Testis (tissue), 3 donors: Measurements from ENCODE around the gene CD40LG. TPM values are rescaled to one million over a fixed set of nuclear protein-coding genes. Genes with fewer than 3 reads are reported as not detected.

Source experiments
- DNase-seq: peaks from one replicate; pipeline ENCODE4 v3.0.0-alpha.2; 2019
- H3K27ac ChIP-seq, 2 donors: fragments of 200-600 bp; sonication (generic); one replicate each; pipeline ENCODE4 v1.5.1; 2019
- H3K27me3 ChIP-seq: fragments of 200-600 bp; sonication (generic); one replicate; pipeline ENCODE4 v1.5.1; 2019
- H3K36me3 ChIP-seq: fragments of 200-600 bp; sonication (generic); one replicate; pipeline ENCODE4 v1.5.1; 2017; ENCODE audit warnings: low read depth; ENCODE audit errors: missing control alignments
- H3K4me1 ChIP-seq: fragments of 200-600 bp; sonication (generic); one replicate; pipeline ENCODE4 v1.5.1; 2019
- H3K4me3 ChIP-seq, 2 donors: fragments of 200-600 bp; sonication (generic); one replicate each; pipeline ENCODE4 v1.5.1; 2017 to 2019
- H3K9me3 ChIP-seq: fragments of 200-600 bp; sonication (generic); one replicate; pipeline ENCODE4 v1.5.1; 2017
- POLR2A ChIP-seq: fragments of 450-650 bp; IDR thresholded peaks from one replicate; pipeline ENCODE4 v1.6.1; 2017; ENCODE audit warnings: antibody characterized with exemption, mild to moderate bottlenecking, moderate library complexity
- WGBS, 2 donors: methylation state at CpG; one replicate each; pipeline ENCODE4 v1.1.5; 2018; 5-methylcytosine and 5-hydroxymethylcytosine counted together
- intact Hi-C: fragments of 100-400 bp; cut with DNase I; formaldehyde crosslinking; loops from one replicate; pipeline ENCODE4 v1.15.1; 2023; ENCODE audit warnings: low total_unique reads
- polyA plus RNA-seq: library from polyadenylated mRNA; stranded (reverse); fragments of 350-450 nt; fragmentation: Illumina TruSeq; extraction: RNeasy Lipid Tissue Mini Kit (QIAGEN cat#74804); gene quantifications from one replicate; pipeline ENCODE4 v1.2.3, GENCODE V29; 2014; ENCODE audit warnings: low read depth, low replicate concordance; ENCODE audit not compliant: insufficient read depth
- total RNA-seq, 2 donors: library from RNA; depleted of rRNA; stranded (reverse); fragments of >200 nt; gene quantifications; one replicate each; pipeline ENCODE4 v1.2.3, GENCODE V29; 2016
- TF ChIP-seq, protein P1 (sequence below), 3 experiments: fragments of 450-650 bp in 2 of 3; fragments of 200-600 bp in 1 of 3; sonication (generic) in 1 of 3; IDR thresholded peaks; one replicate each; pipeline ENCODE4 v1.5.1; 2016 to 2019; ENCODE audit warnings: antibody characterized with exemption in 3 of 3, mild to moderate bottlenecking in 2 of 3, moderate library complexity in 1 of 3

CD40LG gene
- total and polyA plus RNA-seq, 3 donors from 2014 or later: 0.84 TPM; not detected in 2

DNA sequence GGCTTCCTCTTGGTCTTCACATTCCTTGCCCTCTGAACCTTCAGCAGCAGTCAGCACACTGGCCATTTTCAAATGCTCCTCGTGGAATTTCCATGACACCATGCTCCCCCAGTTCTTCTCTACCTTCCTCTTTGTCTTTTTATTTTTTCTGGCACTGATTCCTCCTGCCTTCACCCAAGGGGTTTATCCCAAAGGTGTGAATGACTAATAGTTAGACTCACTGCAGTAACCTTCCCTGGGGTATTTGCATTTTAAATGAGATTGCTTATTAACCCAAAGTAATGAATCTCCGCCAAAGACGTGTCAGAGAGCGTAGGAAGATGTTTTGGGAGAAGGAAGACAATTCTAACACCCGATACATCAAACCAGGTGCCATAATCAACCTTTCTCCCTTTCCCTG is 36.2 kb downstream of the CD40LG start:
- TF ChIP-seq, protein P1, sequence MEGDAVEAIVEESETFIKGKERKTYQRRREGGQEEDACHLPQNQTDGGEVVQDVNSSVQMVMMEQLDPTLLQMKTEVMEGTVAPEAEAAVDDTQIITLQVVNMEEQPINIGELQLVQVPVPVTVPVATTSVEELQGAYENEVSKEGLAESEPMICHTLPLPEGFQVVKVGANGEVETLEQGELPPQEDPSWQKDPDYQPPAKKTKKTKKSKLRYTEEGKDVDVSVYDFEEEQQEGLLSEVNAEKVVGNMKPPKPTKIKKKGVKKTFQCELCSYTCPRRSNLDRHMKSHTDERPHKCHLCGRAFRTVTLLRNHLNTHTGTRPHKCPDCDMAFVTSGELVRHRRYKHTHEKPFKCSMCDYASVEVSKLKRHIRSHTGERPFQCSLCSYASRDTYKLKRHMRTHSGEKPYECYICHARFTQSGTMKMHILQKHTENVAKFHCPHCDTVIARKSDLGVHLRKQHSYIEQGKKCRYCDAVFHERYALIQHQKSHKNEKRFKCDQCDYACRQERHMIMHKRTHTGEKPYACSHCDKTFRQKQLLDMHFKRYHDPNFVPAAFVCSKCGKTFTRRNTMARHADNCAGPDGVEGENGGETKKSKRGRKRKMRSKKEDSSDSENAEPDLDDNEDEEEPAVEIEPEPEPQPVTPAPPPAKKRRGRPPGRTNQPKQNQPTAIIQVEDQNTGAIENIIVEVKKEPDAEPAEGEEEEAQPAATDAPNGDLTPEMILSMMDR (IDR thresholded peaks at IDR 0.05): no peak
- TF ChIP-seq POLR2A: no peak
- no peaks in the 10 kb centered on the region for H3K9me3 ChIP-seq
- no peak overlapping the region for H3K4me3 ChIP-seq
- no peaks in the 10 kb centered on the region for H3K4me1 ChIP-seq
- no peak overlapping the region for H3K27ac ChIP-seq
- intact Hi-C loops: no loop called here
- no peak for DNase-seq
- H3K36me3 ChIP-seq: no peaks in the 10 kb centered on the region
- WGBS, 2 donors: 96 to 99% methylated on average over 5 of the region's 5 CpGs
- H3K27me3 ChIP-seq: no peaks in the 10 kb centered on the region

GRCh38 chrX:136687457-136687856 is 39.5 kb downstream of the CD40LG start:
- 89 to 100% methylated on average over 1 of the region's 1 CpG for WGBS, 2 donors
- Histone ChIP-seq H3K4me1 (no peaks in the 10 kb centered on the region), H3K9me3 (no peaks in the 10 kb centered on the region), H3K27ac (no peak overlapping the region), H3K4me3 (no peak overlapping the region), H3K36me3 (no peaks in the 10 kb centered on the region), H3K27me3 (no peaks in the 10 kb centered on the region)
- TF ChIP-seq POLR2A: no peak
- TF ChIP-seq, protein P1 (IDR thresholded peaks at IDR 0.05): no peak
- intact Hi-C loops: no loop called here
- no peak for DNase-seq

DNA sequence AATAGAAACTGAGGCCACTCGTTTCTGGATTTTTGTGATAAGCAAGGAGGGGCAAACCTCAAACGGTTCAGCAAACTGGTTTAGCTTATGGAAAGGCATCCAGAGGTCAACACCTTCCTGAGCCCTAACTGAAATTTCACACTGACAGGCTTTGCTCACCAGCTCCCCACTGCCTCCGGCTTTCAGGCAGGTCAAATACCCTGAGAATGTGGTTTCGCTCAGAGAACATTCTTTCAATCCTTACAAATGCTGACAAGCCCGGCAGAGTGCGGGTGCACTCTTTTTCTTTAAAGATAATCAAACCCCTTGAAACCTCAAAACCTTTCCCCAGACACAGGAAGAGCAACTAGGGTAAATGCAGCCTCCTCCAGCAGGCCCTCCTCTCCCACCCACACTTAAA is 41.5 kb downstream of the CD40LG start:
- H3K9me3 ChIP-seq: no peaks in the 10 kb centered on the region
- no peaks in the 10 kb centered on the region for H3K36me3 ChIP-seq
- H3K4me1 ChIP-seq: no peaks in the 10 kb centered on the region
- intact Hi-C loops: no loop called here
- no peak overlapping the region for H3K4me3 ChIP-seq
- H3K27ac ChIP-seq: no peak overlapping the region
- no peaks in the 10 kb centered on the region for H3K27me3 ChIP-seq
- no peak for DNase-seq
- WGBS, 2 donors: 66 to 71% methylated on average over 4 to 6 of the region's 6 CpGs
- TF ChIP-seq POLR2A: no peak
- TF ChIP-seq, protein P1 (IDR thresholded peaks at IDR 0.05): no peak

DNA sequence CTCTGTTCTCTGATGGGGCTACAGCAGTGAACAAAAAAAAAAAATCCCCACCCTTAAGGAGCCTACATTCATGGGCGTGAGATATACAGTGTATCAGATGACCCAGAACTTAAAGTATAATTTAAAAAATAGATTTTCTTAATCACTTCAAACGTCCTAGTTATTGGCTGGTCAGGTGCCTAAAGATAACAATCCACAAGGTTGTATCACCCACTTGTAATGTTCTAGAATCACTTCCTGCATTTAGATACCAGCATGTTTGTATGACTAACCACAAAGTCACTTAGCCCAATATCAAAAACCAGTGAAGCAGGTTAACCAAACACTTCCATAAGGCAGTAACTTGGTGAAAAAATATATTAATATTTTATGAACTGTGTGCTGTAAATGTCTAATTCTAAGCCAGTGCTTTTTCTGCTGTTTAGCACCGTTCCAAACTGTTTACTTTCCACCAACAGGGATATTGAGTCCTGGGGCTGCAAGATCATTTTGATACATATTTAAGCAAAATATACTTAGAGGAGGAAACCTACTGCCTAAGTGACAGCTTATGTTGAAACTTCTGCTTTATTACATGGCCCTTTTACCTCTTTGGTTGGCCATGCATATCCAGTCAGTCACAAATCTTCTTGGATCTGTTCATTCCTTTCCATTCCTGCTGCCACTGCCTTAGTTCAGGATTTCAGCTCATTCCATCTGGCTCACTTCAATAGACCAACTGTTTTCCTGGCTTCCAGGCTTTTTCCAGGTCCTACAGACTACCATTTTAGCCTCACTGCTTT is 43.3 kb downstream of the CD40LG start:
- Histone ChIP-seq H3K4me1 (no peaks in the 10 kb centered on the region), H3K27ac (no peak overlapping the region), H3K27me3 (no peaks in the 10 kb centered on the region), H3K36me3 (no peaks in the 10 kb centered on the region), H3K4me3 (no peak overlapping the region), H3K9me3 (no peaks in the 10 kb centered on the region)
- intact Hi-C loops: no loop called here
- WGBS, 2 donors: 72 to 83% methylated on average over 3 of the region's 3 CpGs
- no peak for DNase-seq
- TF ChIP-seq, protein P1 (IDR thresholded peaks at IDR 0.05): no peak
- no peak for TF ChIP-seq POLR2A

DNA sequence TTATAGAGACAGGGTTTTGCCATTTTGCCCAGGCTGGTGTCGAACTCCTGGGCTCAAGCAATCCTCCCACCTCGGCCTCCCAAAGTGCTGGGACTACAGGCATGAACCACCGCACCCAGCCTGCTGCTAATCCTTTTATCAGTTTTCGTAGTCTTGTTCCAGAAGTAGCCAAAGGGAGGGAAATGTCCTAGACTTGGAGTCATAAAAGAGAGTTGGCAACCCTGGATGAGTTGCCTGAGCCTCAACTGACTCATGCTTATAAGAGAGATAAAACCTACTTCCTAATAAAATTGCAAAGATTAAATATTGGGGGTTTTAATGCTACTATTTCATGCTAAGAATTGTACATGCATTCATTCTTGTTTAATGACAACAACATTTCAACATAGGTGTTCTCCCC is 44.3 kb downstream of the CD40LG start:
- Histone ChIP-seq H3K27me3 (no peaks in the 10 kb centered on the region), H3K27ac (no peak overlapping the region), H3K4me3 (no peak overlapping the region), H3K9me3 (no peaks in the 10 kb centered on the region), H3K36me3 (no peaks in the 10 kb centered on the region), H3K4me1 (no peaks in the 10 kb centered on the region)
- 95 to 100% methylated on average over 4 of the region's 4 CpGs for whole genome bisulfite sequencing, 2 donors
- TF ChIP-seq POLR2A: no peak
- TF ChIP-seq, protein P1 (IDR thresholded peaks at IDR 0.05): no peak
- DNase-seq: no peak
- intact Hi-C loops: no loop called here
